Measurements from ENCODE around the gene PRDX2.

PRDX2 gene

DNA sequence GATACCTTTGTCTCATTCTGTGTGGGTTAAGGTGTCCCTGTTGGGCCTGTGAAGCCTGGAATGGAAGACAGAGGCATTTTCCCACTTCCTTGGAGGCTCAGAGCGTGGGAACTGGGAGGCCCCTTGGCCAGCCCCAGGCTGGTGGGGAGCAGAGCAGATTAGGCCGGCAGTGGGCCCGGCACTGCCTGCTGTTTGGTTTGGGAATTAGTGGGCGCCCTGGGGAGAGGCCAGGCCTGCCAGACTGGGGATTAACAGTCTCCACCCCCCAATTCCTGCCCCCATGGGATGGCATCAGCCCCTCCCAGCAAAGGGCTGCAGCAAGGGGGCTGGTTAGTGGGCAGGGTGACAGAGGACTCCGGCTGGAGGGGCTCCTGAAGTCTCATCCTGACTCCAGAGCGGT lies 53.1 kb downstream of the PRDX2 start:
- H3K36me3 ChIP-seq (ENCODE audit: control insufficient read depth, low read length) = peaks cover 33% of the 10 kb centered on the region
- H3F3A ChIP-seq (ENCODE audit: control insufficient read depth, insufficient read depth) = no peaks in the 10 kb centered on the region
- TF ChIP-seq EZH2phosphoT487 (IDR thresholded peaks at IDR 0.05; ENCODE audit: borderline replicate concordance, low read length) = no peak
- TF ChIP-seq, protein P1, sequence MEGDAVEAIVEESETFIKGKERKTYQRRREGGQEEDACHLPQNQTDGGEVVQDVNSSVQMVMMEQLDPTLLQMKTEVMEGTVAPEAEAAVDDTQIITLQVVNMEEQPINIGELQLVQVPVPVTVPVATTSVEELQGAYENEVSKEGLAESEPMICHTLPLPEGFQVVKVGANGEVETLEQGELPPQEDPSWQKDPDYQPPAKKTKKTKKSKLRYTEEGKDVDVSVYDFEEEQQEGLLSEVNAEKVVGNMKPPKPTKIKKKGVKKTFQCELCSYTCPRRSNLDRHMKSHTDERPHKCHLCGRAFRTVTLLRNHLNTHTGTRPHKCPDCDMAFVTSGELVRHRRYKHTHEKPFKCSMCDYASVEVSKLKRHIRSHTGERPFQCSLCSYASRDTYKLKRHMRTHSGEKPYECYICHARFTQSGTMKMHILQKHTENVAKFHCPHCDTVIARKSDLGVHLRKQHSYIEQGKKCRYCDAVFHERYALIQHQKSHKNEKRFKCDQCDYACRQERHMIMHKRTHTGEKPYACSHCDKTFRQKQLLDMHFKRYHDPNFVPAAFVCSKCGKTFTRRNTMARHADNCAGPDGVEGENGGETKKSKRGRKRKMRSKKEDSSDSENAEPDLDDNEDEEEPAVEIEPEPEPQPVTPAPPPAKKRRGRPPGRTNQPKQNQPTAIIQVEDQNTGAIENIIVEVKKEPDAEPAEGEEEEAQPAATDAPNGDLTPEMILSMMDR (IDR thresholded peaks at IDR 0.05; ENCODE audit: low read depth, low read length, poor library complexity, severe bottlenecking) = no peak
- H3K9me2 ChIP-seq (replicated peaks; ENCODE audit: control insufficient read depth, low read length) = no peaks in the 10 kb centered on the region
- H3K9me3 ChIP-seq (ENCODE audit: control insufficient read depth, insufficient read depth, low read length) = no peaks in the 10 kb centered on the region
- H3K4me3 ChIP-seq (ENCODE audit: low read length) = no peak overlapping the region
- H4K20me1 ChIP-seq (ENCODE audit: control insufficient read depth, insufficient read depth, low read depth, low read length) = no peaks in the 10 kb centered on the region
- H3K27me3 ChIP-seq (ENCODE audit: control insufficient read depth, low read length) = peaks cover 25% of the 10 kb centered on the region
- H3K27ac ChIP-seq (ENCODE audit: low read depth, low read length) = no peak overlapping the region
- H3K4me1 ChIP-seq (ENCODE audit: control insufficient read depth, low read length) = peaks cover 10% of the 10 kb centered on the region
- no peak overlapping the region for H3K4me2 ChIP-seq (ENCODE audit: low read length)
- no peaks in the 10 kb centered on the region for H3K79me2 ChIP-seq (ENCODE audit: control insufficient read depth, low read length)

Measured in DOHH2 (cell line).